Uterus (tissue), 4 donors: Measurements from ENCODE around the gene CD47. TPM values are rescaled to one million over a fixed set of nuclear protein-coding genes. Genes with fewer than 3 reads are reported as not detected.

Source experiments
- DNase-seq, 2 donors: peaks; one replicate each; pipeline ENCODE4 v3.0.0-alpha.2; 2019 to 2020
- H3K27ac ChIP-seq, 2 donors: fragments of 200-600 bp; sonication (generic); 1 replicate in 1 of 2; 2 replicates in 1 of 2; pipeline ENCODE4 v1.5.1; 2016 to 2018
- H3K27me3 ChIP-seq, 2 donors: fragments of 200-600 bp; sonication (generic); one replicate each; pipeline ENCODE4 v1.5.1; 2018 to 2019; ENCODE audit warnings: control low read depth in 1 of 2
- H3K36me3 ChIP-seq, 2 donors: fragments of 200-600 bp; sonication (generic); one replicate each; pipeline ENCODE4 v1.5.1; 2019; ENCODE audit warnings: control low read depth in 1 of 2
- H3K4me1 ChIP-seq, 2 donors: fragments of 200-600 bp; sonication (generic); one replicate each; pipeline ENCODE4 v1.5.1; 2018 to 2019; ENCODE audit warnings: control low read depth in 1 of 2
- H3K4me3 ChIP-seq, 2 donors: fragments of 200-600 bp; sonication (generic); 1 replicate in 1 of 2; 2 replicates in 1 of 2; pipeline ENCODE4 v1.5.1; 2018 to 2019; ENCODE audit warnings: mild to moderate bottlenecking in 1 of 2
- H3K9me3 ChIP-seq, 2 donors: fragments of 200-600 bp; sonication (generic); one replicate each; pipeline ENCODE4 v1.5.1; 2019; ENCODE audit warnings: control low read depth in 1 of 2
- CTCF ChIP-seq, 4 experiments: fragments of 200-600 bp in 2 of 4; fragments of 450-650 bp in 2 of 4; sonication (generic) in 2 of 4; IDR thresholded peaks; one replicate each; pipeline ENCODE4 v1.5.1; 2016 to 2019; ENCODE audit warnings: antibody characterized with exemption in 4 of 4, mild to moderate bottlenecking in 2 of 4, moderate library complexity in 1 of 4
- POLR2A ChIP-seq, 2 donors: fragments of 450-650 bp; IDR thresholded peaks; one replicate each; pipeline ENCODE4 v1.6.1; 2016; ENCODE audit warnings: antibody characterized with exemption in 2 of 2, mild to moderate bottlenecking in 1 of 2, moderate library complexity in 1 of 2
- intact Hi-C: fragments of 100-400 bp; cut with DNase I; formaldehyde crosslinking; loops from one replicate; pipeline ENCODE4 v1.15.1; 2023; ENCODE audit warnings: low total_unique reads
- total RNA-seq, 4 donors: library from RNA; depleted of rRNA in 3 of 4; stranded (reverse); fragments of >200 nt in 3 of 4; gene quantifications; one replicate each; pipeline versions ENCODE4 v1.1.0 to v1.2.4, GENCODE V29; 2014 to 2023
- donor health status: DM: yes; HTN: yes; CAD: no.

The CD47 gene
- total RNA-seq, 4 donors from 2014 or later: 29.2 to 210 (median 67.1) TPM

GRCh38 chr3:108060331-108060730, 30.5 kb downstream of the CD47 start:
- intact Hi-C loops: no loop called here
- DNase-seq: no peak
- Histone ChIP-seq H3K36me3 (no peaks in the 10 kb centered on the region), H3K4me3 (no peak overlapping the region), H3K27ac (no peak overlapping the region), H3K4me1 (no peaks in the 10 kb centered on the region), H3K9me3 (no peaks in the 10 kb centered on the region), H3K27me3 (no peaks in the 10 kb centered on the region)
- TF ChIP-seq CTCF (IDR thresholded peaks at IDR 0.05) (no peak), POLR2A (IDR thresholded peaks at IDR 0.05) (no peak)

- no peaks in the 10 kb centered on the region for H3K27me3 ChIP-seq
- H3K4me3 ChIP-seq: no peak overlapping the region
- no peaks in the 10 kb centered on the region for H3K4me1 ChIP-seq
- intact Hi-C loops: no loop called here
- H3K36me3 ChIP-seq: no peaks in the 10 kb centered on the region
- H3K27ac ChIP-seq: no peak overlapping the region
- no peak for TF ChIP-seq POLR2A (IDR thresholded peaks at IDR 0.05)
- TF ChIP-seq CTCF (IDR thresholded peaks at IDR 0.05): no peak
- H3K9me3 ChIP-seq: no peaks in the 10 kb centered on the region
- no peak for DNase-seq
Observed at GRCh38 chr3:108055931-108056330, 34.9 kb downstream of the CD47 start.

- TF ChIP-seq POLR2A (IDR thresholded peaks at IDR 0.05) (no peak), CTCF (IDR thresholded peaks at IDR 0.05) (no peak)
- H3K4me3 ChIP-seq: no peak overlapping the region
- no peaks in the 10 kb centered on the region for H3K4me1 ChIP-seq
- no peaks in the 10 kb centered on the region for H3K27me3 ChIP-seq
- H3K36me3 ChIP-seq: no peaks in the 10 kb centered on the region
- DNase-seq: no peak
- no peak overlapping the region for H3K27ac ChIP-seq
- intact Hi-C loops: no loop called here
- no peaks in the 10 kb centered on the region for H3K9me3 ChIP-seq
Observed at GRCh38 chr3:108054935-108055334, 35.9 kb downstream of the CD47 start.

GRCh38 chr3:108053483-108053882, 37.3 kb downstream of the CD47 start:
- Histone ChIP-seq H3K4me3 (no peak overlapping the region), H3K4me1 (no peaks in the 10 kb centered on the region), H3K9me3 (no peaks in the 10 kb centered on the region), H3K36me3 (no peaks in the 10 kb centered on the region), H3K27me3 (no peaks in the 10 kb centered on the region), H3K27ac (no peak overlapping the region)
- intact Hi-C loops: no loop called here
- DNase-seq: no peak
- TF ChIP-seq CTCF (IDR thresholded peaks at IDR 0.05): no peak

- intact Hi-C loops: no loop called here
- Histone ChIP-seq H3K36me3 (no peaks in the 10 kb centered on the region), H3K4me3 (no peak overlapping the region), H3K27me3 (no peaks in the 10 kb centered on the region), H3K9me3 (no peaks in the 10 kb centered on the region), H3K4me1 (no peaks in the 10 kb centered on the region), H3K27ac (no peak overlapping the region)
- TF ChIP-seq CTCF (IDR thresholded peaks at IDR 0.05) (no peak), POLR2A (IDR thresholded peaks at IDR 0.05) (no peak)
- no peak for DNase-seq
Observed at GRCh38 chr3:108053067-108053466, 37.8 kb downstream of the CD47 start.
